Fibroblast of skin of left quadriceps (primary cell): ENCODE data around the gene IWS1.
A peak's percentile ranks its signal among the peaks of the same experiment; 100 is the strongest.
"Not testable (repeated sequence)": the region's sequence is repeated elsewhere in the genome, so short reads cannot be mapped to it uniquely, and the experiment has no call there.

Experiments
- DNase-seq, 2 experiments: peaks; one replicate each; pipeline ENCODE4 v3.0.0-alpha.2; 2013; ENCODE audit warnings: low read depth in 2 of 2

IWS1 gene

GRCh38 chr2:127526132-127527000 lies at the start of gene IWS1:
Gene IWS1, minus strand, starts transcription at chr2:127526489. Its CDS starts 281 bp downstream, at chr2:127526208.
- peak; percentile 90 to 91 for DNase-seq

GRCh38 chr2:127575941-127576432 lies 49.7 kb upstream of the IWS1 start:
- DNase-seq = no peak

- no peak for DNase-seq
Observed at GRCh38 chr2:127575185-127575765, 49.0 kb upstream of the IWS1 start.

GRCh38 chr2:127574656-127575055 lies 48.4 kb upstream of the IWS1 start:
- no peak for DNase-seq

GRCh38 chr2:127573771-127574170 lies 47.5 kb upstream of the IWS1 start:
- DNase-seq = no peak

- DNase-seq = no peak
Observed at GRCh38 chr2:127573298-127573697, 47.0 kb upstream of the IWS1 start.

- DNase-seq = no peak
Observed at GRCh38 chr2:127572841-127573240, 46.6 kb upstream of the IWS1 start.

- not testable (repeated sequence) for DNase-seq
Observed at GRCh38 chr2:127572352-127572751, 46.1 kb upstream of the IWS1 start.

GRCh38 chr2:127570282-127571250 lies 44.3 kb upstream of the IWS1 start:
- DNase-seq = no peak

- DNase-seq = no peak
Observed at GRCh38 chr2:127569666-127570065, 43.4 kb upstream of the IWS1 start.

GRCh38 chr2:127568128-127568527 lies 41.8 kb upstream of the IWS1 start:
- no peak for DNase-seq

GRCh38 chr2:127567351-127567854 lies 41.1 kb upstream of the IWS1 start:
- DNase-seq = no peak

- no peak for DNase-seq
Observed at GRCh38 chr2:127566576-127566975, 40.3 kb upstream of the IWS1 start.

- DNase-seq = no peak
Observed at GRCh38 chr2:127566139-127566417, 39.8 kb upstream of the IWS1 start.

- DNase-seq = no peak
Observed at GRCh38 chr2:127565261-127566138, 39.2 kb upstream of the IWS1 start.

GRCh38 chr2:127564429-127565260 lies 38.4 kb upstream of the IWS1 start:
- DNase-seq = no peak

GRCh38 chr2:127563458-127564428 lies 37.5 kb upstream of the IWS1 start:
- DNase-seq = no peak

- DNase-seq = no peak
Observed at GRCh38 chr2:127562936-127563335, 36.6 kb upstream of the IWS1 start.

GRCh38 chr2:127561371-127561770 lies 35.1 kb upstream of the IWS1 start:
- DNase-seq = no peak
